ENCODE measurements around the gene ANKFY1. TPM values are rescaled to one million over a fixed set of nuclear protein-coding genes. Genes with fewer than 3 reads are reported as not detected.
A peak's percentile ranks its signal among the peaks of the same experiment; 100 is the strongest.

Gene ANKFY1
- total and polyA plus RNA-seq, 2 experiments from 2014 or later = 20.1 to 24.2 TPM

DNA sequence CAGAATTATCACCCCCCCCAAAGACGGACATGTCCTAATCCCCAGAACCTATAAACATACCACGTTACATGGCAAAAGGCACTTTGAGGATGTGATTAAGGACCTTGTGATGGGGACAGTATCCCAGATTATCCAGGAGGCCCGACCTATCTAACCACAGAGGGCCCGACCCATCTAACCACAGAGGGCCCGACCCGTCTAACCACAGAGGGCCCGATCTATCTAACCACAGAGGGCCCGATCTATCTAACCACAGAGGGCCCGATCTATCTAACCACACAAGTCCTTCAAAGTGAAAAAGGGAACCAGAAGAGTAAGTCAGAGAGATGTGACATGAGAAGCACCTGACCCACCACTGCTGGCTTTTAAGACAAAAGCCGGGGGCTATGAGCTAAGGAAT lies 56.8 kb downstream of the ANKFY1 start:
- Histone ChIP-seq H3K9me2 (ENCODE audit: insufficient read depth) (no peaks in the 10 kb centered on the region), H3K9ac (no peak overlapping the region), H4K20me1 (ENCODE audit: insufficient read depth) (no peaks in the 10 kb centered on the region), H3K4me2 (ENCODE audit: unreplicated experiment) (no peak overlapping the region), H3K4me1 (ENCODE audit: insufficient read depth) (peaks cover 30% of the 10 kb centered on the region), H3K9me3 (ENCODE audit: low read depth) (no peaks in the 10 kb centered on the region), H3K79me2 (ENCODE audit: insufficient read depth) (peaks cover 27% of the 10 kb centered on the region), H3F3A (ENCODE audit: insufficient read depth) (peaks cover 38% of the 10 kb centered on the region), H3K27me3 (replicated peaks; ENCODE audit: insufficient read depth) (no peaks in the 10 kb centered on the region), H3K36me3 (ENCODE audit: low read depth) (peaks cover 21% of the 10 kb centered on the region; the same call in 1 of the 2 replicates), H3K27ac (no peak overlapping the region), H3K4me3 (no peak overlapping the region), H2AFZ (no peak overlapping the region)
- TF ChIP-seq EZH2phosphoT487 (IDR thresholded peaks at IDR 0.05; ENCODE audit: insufficient read depth, low read depth) (no peak), EZH2 (IDR thresholded peaks at IDR 0.05; ENCODE audit: insufficient read depth, poor library complexity, severe bottlenecking) (no peak)
- in situ Hi-C loops (cut with MboI) = no loop called here
- 92 to 95% methylated on average over 10 of the region's 10 CpGs for WGBS, 2 experiments (ENCODE audit: low coverage in 1 of 2, low lambda C conversion rate in 2 of 2, missing lambda C conversion rate in 2 of 2)
- DNase-seq = no peak

DNA sequence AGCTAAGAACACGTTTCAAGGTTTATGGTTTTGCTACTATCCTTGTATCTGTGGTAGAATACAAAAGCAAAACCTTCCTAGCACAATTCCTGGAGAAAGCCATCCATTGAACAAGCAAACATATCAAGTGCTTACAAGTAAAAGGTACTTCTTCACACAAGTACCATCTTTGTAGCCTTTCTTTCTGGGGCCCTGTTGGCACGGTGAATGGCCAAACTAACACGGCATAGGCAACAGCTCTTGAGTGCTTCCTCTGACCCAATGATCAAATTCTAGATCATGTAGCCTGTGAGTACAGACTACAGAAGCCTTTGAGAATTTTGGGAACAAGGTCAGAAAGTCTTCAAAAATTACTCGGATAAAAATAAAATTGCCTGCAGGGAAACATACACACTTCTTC lies 57.9 kb downstream of the ANKFY1 start:
- in situ Hi-C loops (cut with MboI) = no loop called here
- H3K9me2 ChIP-seq (ENCODE audit: insufficient read depth) = no peaks in the 10 kb centered on the region
- TF ChIP-seq EZH2phosphoT487 (IDR thresholded peaks at IDR 0.05; ENCODE audit: insufficient read depth, low read depth) = no peak
- TF ChIP-seq EZH2 (IDR thresholded peaks at IDR 0.05; ENCODE audit: insufficient read depth, poor library complexity, severe bottlenecking) = no peak
- no peak for DNase-seq
- H3K9ac ChIP-seq = no peak overlapping the region
- H3F3A ChIP-seq (ENCODE audit: insufficient read depth) = peaks cover 39% of the 10 kb centered on the region
- peaks cover 17% of the 10 kb centered on the region for H3K79me2 ChIP-seq (ENCODE audit: insufficient read depth)
- peaks cover 21% of the 10 kb centered on the region; the same call in 1 of the 2 replicates for H3K36me3 ChIP-seq (ENCODE audit: low read depth)
- no peaks in the 10 kb centered on the region for H4K20me1 ChIP-seq (ENCODE audit: insufficient read depth)
- no peak overlapping the region for H2AFZ ChIP-seq
- no peaks in the 10 kb centered on the region for H3K9me3 ChIP-seq (ENCODE audit: low read depth)
- no peak overlapping the region for H3K4me3 ChIP-seq
- 73 to 75% methylated on average over 4 of the region's 4 CpGs for WGBS, 2 experiments (ENCODE audit: low coverage in 1 of 2, low lambda C conversion rate in 2 of 2, missing lambda C conversion rate in 2 of 2)
- peak overlapping the region; percentile 98 for H3K27ac ChIP-seq
- no peak overlapping the region for H3K4me2 ChIP-seq (ENCODE audit: unreplicated experiment)
- H3K4me1 ChIP-seq (ENCODE audit: insufficient read depth) = peaks cover 30% of the 10 kb centered on the region
- H3K27me3 ChIP-seq (replicated peaks; ENCODE audit: insufficient read depth) = no peaks in the 10 kb centered on the region

DNA sequence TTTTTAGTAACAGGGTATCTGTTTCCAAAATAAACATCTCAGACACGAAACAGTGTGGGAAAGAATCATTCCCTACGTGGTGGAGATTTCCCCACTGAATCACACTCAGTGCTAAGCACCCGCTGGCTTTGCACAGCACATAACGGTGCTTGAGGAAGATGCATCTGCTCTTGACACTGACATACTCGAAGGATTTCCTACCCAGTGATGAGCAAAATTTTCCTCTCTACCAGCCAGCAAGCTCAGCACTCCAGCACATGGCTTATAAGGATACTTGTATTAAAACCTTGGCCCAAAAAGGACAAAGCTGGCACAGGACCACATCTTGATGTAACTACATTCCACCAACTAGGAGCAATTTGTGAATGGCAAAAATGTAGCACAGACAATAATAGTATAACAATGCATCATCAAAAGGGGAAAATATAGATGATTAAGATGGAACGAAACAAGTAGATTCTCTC lies 59.0 kb downstream of the ANKFY1 start:
- no peak overlapping the region for H2AFZ ChIP-seq
- H3F3A ChIP-seq (ENCODE audit: insufficient read depth) = peaks cover 41% of the 10 kb centered on the region
- no peaks in the 10 kb centered on the region for H3K27me3 ChIP-seq (replicated peaks; ENCODE audit: insufficient read depth)
- TF ChIP-seq EZH2phosphoT487 (IDR thresholded peaks at IDR 0.05; ENCODE audit: insufficient read depth, low read depth) (0 out of 2 replicates have a peak, but pooled peaks have one; percentile 74), EZH2 (IDR thresholded peaks at IDR 0.05; ENCODE audit: insufficient read depth, poor library complexity, severe bottlenecking) (no peak)
- H3K9me3 ChIP-seq (ENCODE audit: low read depth) = no peaks in the 10 kb centered on the region
- no peaks in the 10 kb centered on the region for H3K9me2 ChIP-seq (ENCODE audit: insufficient read depth)
- H3K4me2 ChIP-seq (ENCODE audit: unreplicated experiment) = peak overlapping the region; percentile 64
- H3K79me2 ChIP-seq (ENCODE audit: insufficient read depth) = peaks cover 5% of the 10 kb centered on the region
- DNase-seq = peak; percentile 99
- peak overlapping the region; percentile 11 for H3K4me3 ChIP-seq
- in situ Hi-C loops (cut with MboI) = no loop called here
- H3K4me1 ChIP-seq (ENCODE audit: insufficient read depth) = peaks cover 30% of the 10 kb centered on the region
- peaks cover 20% of the 10 kb centered on the region; the same call in 1 of the 2 replicates for H3K36me3 ChIP-seq (ENCODE audit: low read depth)
- H3K27ac ChIP-seq = peak overlapping the region; percentile 98
- no peaks in the 10 kb centered on the region for H4K20me1 ChIP-seq (ENCODE audit: insufficient read depth)
- H3K9ac ChIP-seq = peak overlapping the region; percentile 81
- WGBS, 2 experiments (ENCODE audit: low coverage in 1 of 2, low lambda C conversion rate in 2 of 2, missing lambda C conversion rate in 2 of 2) = 0 to 4% methylated on average over 6 of the region's 6 CpGs

DNA sequence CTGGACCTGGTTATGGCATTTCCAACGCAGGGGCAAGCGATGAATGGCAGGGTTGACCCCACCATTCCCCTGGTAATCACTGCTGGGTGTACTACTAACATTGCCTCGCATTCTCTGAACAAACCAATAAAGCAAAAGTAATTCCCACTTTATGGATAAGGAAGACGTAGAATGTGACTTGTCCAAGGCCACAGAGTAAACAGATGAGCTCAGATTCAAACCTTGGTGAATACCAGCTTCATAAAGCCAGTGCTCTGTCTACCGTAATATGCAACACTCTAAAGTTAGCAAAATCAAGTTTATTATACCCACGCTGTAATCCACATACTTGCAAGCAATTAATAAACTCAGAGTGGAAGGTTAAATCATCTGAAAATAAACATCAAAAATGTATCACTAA lies 59.6 kb downstream of the ANKFY1 start:
- Histone ChIP-seq H3K4me2 (ENCODE audit: unreplicated experiment) (peak overlapping the region; percentile 64), H2AFZ (no peak overlapping the region), H3K9ac (peak overlapping the region; percentile 81), H3K4me3 (peak overlapping the region; percentile 33; the same call in 1 of the 2 replicates), H3K27me3 (replicated peaks; ENCODE audit: insufficient read depth) (no peaks in the 10 kb centered on the region), H3K4me1 (ENCODE audit: insufficient read depth) (peaks cover 30% of the 10 kb centered on the region), H3K36me3 (ENCODE audit: low read depth) (peaks cover 16% of the 10 kb centered on the region; the same call in 1 of the 2 replicates), H3K79me2 (ENCODE audit: insufficient read depth) (no peaks in the 10 kb centered on the region; the same call in 1 of the 2 replicates), H3K27ac (peak overlapping the region; percentile 98), H3K9me3 (ENCODE audit: low read depth) (no peaks in the 10 kb centered on the region), H3K9me2 (ENCODE audit: insufficient read depth) (no peaks in the 10 kb centered on the region), H3F3A (ENCODE audit: insufficient read depth) (peaks cover 41% of the 10 kb centered on the region), H4K20me1 (ENCODE audit: insufficient read depth) (no peaks in the 10 kb centered on the region)
- TF ChIP-seq EZH2phosphoT487 (IDR thresholded peaks at IDR 0.05; ENCODE audit: insufficient read depth, low read depth) (no peak), EZH2 (IDR thresholded peaks at IDR 0.05; ENCODE audit: insufficient read depth, poor library complexity, severe bottlenecking) (no peak)
- DNase-seq = peak; percentile 71
- in situ Hi-C loops (cut with MboI) = no loop called here
- 42 to 44% methylated on average over 6 of the region's 6 CpGs for WGBS, 2 experiments (ENCODE audit: low coverage in 1 of 2, low lambda C conversion rate in 2 of 2, missing lambda C conversion rate in 2 of 2)
